NCI-H1105 treated with DMSO at 0.1 percent for 48 hours (cell line): ENCODE data around the gene ERICH2.

Experiments
- DNase-seq: peaks from one replicate; lab custom pipeline; 2025; lab: John Stamatoyannopoulos, UW

ERICH2 gene

DNA sequence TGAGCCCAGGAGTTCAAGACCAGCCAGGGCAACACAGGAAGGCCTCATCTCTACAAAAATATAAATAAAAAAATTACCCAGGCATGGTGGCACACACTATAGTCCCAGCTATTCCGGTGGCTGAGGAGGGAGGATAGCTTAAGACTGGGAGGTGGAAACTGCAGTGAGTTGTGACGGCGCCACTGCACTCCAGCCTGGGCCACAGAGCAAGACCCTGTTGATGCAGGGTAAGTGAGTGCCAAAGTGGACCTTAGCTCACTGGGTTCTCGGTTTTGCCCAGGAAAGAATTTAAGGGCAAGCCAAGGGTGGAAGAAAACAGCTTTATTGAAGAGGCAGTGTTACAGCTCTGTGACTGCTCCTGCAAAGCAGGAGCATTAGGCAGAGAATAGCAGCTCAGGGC is 6.9 kb upstream of the ERICH2 start:
- DNase-seq: no peak

DNA sequence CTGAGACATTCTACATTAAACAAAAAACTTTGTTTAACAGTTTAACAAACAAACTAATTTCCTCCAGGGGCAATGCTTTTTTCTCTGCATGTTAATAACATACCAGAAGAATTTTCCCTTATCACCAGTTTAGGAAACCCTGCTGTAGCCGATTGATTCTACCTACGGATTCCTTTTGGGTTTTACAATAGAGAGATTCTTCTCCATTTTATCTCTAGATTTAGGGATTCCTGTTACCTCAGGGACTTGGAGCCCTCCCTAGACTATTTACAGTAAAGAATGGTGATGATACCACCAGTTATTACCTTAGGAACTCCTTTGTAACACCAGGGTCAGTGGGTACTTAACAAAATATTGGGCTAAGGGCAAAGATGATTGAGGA is 5.3 kb upstream of the ERICH2 start:
- DNase-seq: no peak

DNA sequence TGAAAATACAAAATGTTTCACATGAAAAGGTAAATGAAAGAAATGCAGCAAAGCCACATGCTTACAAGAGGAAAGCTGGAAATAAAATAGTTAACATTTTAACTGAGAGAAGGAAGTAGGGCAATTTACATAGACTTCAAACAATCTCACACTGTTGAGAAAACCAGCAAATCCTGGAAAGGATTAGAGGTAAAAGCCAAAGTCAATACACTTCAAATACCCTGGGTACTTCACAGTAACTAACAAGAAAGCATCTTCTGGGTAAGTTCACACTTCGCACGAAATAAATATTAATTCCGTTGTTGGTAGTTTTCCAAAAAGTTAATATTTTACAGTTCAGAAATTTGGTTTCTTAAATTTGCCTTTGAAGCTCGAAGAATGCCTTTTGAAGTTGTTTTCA is 3.5 kb upstream of the ERICH2 start:
- no peak for DNase-seq

DNA sequence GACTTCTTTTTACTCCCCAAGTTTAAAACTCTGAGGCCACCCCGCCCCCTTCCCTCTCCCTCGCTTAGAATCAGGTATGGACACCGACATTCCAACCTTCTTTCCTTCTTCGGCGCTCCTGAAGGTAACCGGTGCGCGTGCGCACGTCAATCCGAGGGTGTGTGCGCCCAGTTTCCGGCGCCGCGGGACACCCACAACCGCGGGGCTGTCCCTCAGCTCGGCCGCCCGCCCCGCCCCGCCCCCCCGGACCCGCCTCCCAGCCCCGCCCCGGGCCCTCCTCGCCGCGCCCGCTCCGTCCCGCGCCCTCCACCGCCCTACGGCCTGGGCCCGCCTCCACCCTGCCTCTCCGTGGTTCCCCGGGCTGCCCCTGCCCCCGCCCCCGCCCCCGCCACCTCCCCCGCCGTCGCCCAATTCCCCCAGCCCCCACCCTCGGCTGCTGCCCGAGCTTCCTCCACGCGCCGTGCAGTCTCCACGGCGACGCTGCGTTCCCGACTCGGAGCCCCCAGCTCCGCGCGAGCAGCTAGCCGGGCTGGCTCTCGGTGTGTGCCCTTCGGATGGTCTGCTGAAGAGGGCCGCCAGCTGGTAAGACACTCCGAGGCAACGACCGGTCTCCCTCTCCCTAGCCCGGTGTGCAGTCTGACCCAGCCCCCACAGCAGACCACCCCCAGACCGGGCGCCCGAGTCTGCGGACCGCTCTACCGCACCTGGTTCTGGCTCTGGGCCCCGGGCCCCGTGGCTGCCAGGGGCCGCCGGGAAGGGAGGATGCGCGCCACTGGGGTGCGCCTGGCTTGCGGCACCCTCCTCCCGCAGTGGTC is 635 bp downstream of the ERICH2 start:
- peak; percentile 77 for DNase-seq

DNA sequence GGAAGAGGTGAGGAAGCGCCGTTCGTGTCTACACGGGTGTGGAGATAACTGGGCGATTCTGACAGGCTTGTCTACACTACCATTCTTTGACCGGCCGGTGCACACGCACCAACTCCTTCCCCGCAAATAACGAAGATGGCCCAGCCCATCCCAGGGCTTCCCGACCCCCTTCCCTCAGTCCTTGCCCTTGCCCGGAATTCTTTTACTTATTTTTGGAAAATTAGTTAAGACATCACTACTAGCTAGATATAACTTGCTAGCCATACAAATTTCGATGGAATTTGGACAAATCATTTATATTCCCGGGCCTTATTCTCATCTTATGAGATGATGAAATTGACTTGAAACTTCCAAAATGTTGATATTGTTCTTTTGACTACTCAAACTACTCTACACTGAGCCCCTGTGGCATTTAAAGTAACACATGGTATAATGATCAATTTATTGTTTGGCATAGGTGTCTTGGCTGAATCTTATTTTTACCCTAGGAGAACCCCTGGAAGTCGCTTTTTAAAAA is 1.3 kb downstream of the ERICH2 start:
- DNase-seq: no peak

DNA sequence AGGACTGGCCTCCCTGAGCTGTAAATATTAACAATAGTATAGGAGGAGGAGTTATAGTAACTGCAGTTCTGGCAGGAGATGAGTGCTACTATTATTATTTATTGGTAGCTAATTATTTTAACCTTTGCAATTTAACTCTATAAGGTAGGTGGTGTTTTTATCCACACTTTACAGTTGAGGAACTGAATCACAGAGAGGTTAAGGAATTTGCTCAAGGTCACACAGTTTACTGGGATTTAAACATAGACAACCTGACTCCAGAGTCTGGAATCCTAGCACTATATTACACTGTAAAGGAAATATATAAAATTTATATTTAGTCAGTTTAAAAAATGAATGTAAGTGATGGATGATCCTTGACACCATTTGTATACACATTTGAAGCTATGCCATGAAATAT is 2.1 kb downstream of the ERICH2 start:
- DNase-seq: no peak

DNA sequence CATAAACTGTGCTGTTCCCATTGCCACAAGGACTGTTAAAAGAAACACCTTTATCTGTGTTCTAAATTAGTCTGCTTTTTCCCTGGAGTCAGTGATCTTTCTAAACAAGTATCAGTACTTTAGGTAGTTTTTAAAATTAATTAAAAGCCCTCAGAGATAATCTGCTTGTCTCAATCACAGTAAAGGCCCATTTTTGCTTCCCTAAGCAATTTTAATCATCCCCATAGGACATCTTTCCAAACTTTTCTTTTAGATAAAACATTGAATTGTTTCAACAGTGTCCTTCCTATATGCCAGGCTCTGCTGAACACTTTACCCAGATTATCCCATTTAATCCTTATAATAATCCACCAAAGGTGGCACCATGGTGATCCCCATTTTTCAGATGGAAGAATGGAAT is 3.9 kb downstream of the ERICH2 start:
- no peak for DNase-seq

DNA sequence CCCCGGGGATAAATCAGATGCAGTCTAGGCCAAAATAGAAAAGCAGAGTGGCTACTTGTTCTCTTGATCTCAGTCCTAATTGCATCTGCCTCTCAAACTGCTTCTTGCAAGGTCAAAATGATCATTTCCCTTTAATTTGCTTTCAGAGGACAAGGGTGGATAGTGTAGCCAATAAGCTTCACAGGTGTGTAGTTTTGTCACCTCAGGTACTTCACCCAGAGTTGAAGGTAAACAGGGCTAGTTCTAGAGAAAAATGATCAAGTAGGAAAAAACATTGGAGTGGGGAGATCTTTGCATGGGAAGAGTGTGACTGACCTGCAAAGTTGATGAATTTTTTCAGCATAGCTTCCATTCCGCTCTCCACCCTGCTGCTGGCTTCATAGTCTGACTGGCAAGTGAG is 8.7 kb downstream of the ERICH2 start:
- DNase-seq: no peak

DNA sequence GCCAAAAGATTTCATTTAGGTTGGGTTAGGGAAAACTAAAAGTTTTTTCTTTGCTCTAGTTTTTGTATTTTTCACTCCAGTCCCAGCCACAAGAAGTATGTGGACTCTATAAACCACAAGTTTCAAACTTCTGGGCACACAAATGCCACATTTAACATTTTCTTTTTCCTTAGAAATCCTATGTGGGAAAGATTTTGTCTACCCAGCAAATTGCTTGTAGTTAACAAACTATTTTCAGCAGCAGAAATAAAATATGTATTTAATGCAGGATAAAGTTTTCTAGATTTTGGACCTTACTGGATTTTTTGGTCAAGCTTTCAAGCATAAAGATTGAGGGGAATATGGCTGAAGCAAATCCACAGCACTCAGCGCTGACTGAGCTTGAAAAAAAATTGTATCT is 9.1 kb downstream of the ERICH2 start:
- no peak for DNase-seq

DNA sequence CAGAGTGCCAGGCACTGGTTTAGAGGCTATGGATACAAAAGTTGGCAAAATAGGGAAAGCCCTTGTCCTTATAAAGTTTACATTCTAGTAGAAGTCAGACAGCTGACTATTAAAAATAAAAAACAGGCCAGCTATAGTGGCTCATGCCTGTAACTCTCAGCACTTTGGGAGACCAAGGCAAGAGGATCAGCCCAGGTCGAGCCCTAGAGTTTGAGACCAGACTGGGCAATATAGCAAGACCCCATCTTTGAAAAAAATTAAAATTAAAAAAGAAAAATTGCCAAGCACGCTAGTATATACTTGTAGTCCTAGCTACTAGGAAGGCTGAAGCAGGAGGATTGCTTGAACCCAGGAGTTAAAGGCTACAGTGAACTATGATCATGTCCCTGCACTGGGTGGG is 12.5 kb downstream of the ERICH2 start:
- DNase-seq: no peak

DNA sequence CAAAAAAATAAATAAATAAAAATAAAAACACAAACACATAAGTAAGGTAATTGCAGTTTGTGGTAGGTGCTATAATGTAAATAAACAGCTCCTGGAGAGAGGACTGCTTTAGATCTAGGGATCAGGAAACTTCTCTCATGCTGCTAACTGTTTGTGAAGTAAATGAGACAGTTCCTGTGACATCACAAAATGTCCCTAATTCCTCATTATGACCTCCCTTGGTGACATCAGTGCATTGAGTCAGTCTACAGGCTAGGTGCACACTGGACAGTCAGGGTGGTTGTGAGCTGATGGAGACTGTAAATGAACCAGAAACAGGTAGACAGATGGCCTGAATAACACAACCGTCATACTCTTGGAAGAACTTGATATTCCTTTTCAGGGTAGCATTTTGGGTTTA is 13.4 kb downstream of the ERICH2 start:
- DNase-seq: no peak

DNA sequence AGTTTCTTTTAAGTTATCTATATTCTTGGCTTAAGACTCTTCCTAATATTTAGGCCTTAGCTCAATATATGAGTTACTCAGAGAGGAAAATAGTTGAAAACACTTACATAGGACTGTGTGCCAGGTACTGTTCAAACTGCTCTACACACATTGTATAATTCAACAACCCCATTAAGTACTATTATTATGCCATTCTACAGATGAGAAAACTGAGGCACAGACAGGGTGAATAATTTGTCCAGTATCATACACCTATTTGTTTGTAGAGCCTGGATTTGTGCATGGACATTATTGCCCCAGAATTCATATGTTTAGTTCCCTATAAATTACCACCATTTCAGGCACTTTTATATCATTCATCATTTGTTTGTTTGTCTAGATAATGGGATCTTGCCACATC is 28.8 kb downstream of the ERICH2 start:
- no peak for DNase-seq

DNA sequence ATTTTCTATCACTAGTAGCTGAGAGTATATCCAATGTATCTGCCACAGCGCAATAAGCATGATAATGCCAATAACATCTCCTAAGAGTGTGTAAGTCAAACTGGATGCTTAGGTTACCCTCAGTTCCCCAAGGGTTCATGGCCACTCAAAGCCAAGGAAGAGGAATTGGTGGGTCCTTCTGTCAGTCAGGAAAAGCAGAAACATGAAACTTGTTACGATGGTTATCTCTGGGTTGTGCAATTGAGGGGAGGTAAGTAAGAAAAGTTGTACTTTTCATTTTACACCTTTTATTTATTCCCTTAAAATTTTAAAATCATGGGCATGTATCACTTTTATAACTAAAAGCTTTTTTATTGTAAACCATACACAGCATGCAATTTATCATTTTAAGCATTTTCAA is 36.4 kb downstream of the ERICH2 start:
- DNase-seq: no peak

DNA sequence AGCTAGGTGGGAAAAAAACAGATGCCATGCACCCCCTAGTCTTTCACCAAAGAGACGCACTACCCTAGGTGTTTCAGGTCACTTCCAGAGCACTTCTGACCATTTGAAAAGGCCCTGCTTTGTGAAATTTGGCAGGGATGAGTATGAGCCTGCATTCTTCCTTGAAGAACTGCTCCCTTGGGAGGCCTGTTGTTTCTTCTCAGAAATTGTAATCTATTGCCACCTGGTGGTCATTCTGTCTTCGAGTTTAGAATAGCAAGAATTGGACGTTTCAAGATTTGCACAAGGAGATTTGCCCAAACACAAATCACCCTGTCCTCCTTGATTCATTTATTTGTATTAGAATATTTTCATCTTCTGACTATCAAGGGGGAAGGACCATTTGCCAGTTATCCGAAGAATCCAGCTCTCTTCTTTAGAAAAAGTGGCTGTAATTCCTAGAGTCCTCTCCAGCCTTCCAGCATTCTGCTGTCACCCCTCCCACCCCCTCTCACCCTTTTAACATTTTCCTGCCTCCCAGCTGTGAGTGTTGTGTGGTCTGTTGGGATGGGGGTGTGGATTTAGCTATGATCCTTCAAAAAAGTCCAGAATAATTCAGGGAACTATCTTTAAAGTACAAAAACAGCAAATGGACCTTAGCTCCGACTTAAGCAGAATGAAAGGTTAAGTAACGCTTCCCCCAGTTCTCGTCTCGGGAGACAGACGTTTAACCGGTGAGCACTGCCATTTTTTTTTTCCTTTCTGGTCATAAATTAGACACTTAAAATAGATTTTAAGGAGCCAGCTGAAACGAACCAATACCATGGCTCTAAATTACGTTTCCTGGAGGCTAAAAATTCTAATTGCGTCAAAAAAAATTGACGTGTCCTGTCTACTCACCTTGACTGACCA is 42.8 kb downstream of the ERICH2 start:
- peak; percentile 86 for DNase-seq

DNA sequence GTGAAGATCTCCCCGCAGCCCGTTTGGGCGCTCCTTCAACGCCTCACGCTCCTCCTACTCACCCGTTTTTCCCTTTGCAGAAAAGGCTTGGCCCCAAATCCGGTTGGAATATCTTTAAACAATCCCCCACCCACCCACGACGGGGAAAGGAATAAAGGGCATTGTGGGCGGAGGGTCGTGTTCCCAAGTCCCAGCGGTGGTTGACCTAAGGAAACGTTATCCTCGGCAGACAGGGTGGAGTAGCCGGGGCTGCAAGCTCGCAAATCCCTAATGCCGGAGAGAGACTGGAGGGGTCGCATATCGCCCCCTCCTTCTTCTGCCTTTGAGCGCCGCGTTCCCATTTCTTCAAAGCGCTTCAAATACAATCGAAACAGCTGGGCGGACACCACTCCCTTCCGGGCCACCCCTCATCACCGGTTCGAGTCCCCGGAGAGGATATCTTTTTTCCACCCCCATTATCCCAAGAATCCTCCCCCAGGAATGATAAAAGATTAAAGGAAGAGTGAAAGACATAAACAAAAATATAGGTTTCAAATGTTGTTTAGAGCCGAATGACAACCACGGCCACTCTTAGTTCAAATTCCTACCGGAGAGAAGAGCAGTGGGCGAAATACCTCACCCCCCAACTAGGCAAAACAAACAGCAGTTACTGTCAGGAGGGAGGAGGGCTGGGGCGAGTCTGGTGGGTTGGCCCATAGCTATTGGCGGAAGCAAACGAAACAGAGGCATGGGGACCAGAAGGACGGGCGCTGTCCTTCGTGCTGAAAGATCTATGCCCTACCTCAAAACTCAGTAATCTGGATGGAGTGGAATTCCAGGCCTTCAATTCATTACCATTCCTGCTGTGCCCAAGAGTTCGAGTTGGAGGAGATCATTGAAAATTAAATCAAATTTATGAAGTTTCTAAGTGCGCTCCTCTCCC is 43.7 kb downstream of the ERICH2 start:
- DNase-seq: peak; percentile 40

DNA sequence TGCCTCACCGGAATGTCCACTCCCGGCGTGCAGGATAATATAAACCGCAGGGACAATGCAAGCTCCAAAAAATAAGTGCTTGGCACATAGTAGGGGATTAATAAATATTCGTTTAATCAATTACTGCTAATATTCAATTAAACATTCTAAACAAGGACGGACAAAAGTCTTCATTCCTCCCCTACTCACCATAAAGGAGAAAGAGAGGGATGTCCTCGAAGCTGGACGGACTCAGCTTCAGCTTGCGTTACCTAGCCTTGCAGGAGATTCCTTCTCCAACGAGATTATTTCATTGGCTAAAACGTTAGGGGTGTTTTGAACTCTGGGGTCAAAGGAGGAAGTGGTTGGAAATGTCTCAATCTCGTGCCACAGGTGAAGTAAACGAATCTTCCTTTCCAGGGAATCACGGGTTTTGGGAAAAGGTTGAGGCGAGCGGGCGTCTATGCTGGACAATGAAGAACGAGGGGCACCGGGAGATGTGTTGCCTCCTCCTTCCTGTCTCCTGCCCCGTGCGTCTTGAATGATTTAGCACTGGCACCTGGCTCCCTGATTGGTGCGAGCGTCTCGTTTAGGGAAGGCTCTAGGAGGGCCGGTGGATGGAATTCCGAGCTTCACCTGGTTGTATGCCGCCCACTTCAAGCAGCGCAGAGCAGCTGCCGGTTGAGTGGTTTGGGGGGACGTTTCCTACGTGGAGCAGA is 44.5 kb downstream of the ERICH2 start:
- peak; percentile 68 for DNase-seq

DNA sequence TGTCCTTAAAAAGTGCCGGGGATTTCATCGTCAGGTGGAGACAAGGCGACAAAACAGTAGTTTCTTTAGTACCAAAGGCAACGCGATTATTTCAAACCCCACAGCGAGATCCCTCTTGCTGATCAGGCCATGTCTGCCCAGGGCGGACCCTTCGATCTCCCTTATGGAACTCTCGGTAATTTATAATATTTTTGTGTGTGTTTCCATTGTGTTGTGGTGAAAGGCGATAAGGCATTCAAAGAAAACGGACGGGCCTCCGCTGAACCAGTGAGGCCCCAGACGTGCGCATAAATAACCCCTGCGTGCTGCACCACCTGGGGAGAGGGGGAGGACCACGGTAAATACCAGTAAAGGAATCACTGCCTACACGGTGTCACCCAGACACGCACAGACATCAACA is 45.1 kb downstream of the ERICH2 start:
- peak; percentile 78 for DNase-seq

DNA sequence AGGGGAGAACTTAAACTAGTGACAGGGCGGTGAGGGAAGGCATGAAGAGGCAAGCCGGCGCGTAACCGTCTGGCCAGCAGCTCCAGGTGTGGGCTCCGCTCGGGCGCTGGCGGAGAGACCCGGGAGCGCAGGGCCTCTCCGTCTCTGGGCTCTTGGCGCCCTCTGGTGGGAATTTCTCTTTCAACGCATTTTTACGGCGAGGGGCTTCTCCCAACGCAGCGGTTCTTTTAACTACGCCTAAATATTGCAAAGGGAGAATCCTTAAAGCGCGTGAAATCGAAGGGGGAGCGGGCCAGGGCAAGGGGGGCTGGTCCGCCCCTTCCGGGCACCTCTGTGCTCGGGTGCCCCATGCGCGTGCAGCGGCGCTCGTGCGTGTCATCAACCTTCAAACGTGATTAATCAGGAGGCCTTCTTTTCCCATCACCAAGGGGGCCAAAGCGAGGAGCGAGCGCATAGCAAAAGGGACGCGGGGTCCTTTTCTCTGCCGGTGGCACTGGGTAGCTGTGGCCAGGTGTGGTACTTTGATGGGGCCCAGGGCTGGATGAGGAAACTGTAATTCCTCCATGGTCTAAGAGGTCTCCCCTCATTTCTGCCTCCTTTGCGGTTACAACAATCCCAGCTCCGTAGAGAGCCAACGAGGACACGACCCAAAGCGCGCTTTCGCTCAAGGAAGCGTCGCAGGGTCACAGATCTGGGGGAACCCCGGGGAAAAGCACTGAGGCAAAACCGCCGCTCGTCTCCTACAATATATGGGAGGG is 45.7 kb downstream of the ERICH2 start:
- peak; percentile 83 for DNase-seq

DNA sequence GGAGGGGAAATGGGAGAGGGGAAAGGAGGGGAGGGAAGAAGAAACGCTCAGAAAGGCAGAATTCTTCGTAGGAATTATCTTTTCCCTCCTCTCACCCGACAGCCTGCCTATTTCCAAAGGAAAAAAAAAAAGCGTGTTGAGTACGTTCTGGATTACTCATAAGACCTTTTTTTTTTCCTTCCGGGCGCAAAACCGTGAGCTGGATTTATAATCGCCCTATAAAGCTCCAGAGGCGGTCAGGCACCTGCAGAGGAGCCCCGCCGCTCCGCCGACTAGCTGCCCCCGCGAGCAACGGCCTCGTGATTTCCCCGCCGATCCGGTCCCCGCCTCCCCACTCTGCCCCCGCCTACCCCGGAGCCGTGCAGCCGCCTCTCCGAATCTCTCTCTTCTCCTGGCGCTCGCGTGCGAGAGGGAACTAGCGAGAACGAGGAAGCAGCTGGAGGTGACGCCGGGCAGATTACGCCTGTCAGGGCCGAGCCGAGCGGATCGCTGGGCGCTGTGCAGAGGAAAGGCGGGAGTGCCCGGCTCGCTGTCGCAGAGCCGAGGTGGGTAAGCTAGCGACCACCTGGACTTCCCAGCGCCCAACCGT is 46.4 kb downstream of the ERICH2 start, which contains the start of gene GAD1:
TSS of gene GAD1 (plus strand) at position 384 of the 589 bp plus-strand sequence. CDS start 1,705 bp downstream, outside the sequence.
- DNase-seq: peak; percentile 83
